HG03439 (cell line): Measurements from ENCODE around the gene INPP5A.
"Not testable (repeated sequence)": the region's sequence is repeated elsewhere in the genome, so short reads cannot be mapped to it uniquely, and the experiment has no call there.

ENCODE experiments used
- ATAC-seq: cut with Tn5 transposase; IDR thresholded peaks from one replicate; pipeline ENCODE4 v1.9.1; 2021; ENCODE audit warnings: mild to moderate bottlenecking, moderate library complexity; ENCODE audit not compliant: unreplicated experiment

Gene INPP5A

GRCh38 chr10:132699411-132700155 lies 162.0 kb downstream of the INPP5A start:
- no peak for ATAC-seq

GRCh38 chr10:132700156-132701098 lies 162.8 kb downstream of the INPP5A start:
- ATAC-seq: no peak

DNA sequence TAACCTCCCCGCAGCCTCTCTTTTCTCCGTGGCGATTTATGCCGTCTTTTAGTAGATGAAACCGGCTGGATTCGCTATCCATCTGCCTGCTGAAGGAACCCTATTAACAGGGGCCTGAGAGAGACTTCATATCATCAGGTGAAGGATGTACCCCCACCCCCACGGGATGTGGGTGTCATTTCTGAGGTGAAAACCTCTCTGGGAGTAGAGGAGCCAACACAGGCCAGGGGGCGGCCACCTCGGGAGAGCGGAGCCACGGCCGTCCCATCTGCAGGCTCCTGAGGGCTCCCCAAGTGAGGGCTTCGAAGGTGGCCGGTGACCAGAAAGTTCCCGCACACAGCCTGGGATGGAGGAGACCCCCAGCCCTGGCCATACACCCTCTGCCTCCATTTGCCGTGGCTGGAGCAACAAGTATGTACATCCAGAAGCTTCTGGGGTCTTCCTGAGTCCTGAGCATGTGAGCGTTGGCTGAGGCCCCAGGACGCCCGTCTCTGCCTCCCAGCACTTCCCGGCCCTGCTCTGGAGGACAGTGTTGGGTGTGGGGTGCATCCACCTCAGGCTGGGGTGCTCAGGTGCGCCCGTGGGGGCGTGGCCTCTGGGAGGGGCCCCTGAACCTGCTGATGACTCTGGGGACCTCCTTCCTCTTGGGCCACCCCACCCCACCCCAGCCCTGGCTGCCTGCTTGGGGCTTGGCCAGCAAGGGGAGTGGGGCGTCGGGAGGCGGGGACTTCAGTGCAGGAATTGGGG lies 163.7 kb downstream of the INPP5A start:
- ATAC-seq: no peak

DNA sequence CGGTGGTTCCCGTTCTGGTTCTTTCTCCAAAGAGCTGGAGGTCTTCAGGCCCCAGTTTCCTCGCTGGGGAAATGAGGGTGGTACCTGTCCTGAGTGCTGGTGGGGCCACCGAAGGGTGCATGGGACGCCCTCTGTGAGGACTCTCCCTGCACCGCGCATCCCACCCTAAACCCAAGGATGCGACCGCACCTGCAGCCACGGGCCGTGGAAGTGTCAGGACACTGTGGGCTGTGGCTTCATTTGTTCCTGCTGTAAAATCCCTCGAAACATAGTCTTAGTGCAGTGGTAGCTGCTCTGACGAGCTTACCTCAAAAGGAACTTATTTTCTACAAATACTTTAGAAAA lies 164.2 kb downstream of the INPP5A start:
- no peak for ATAC-seq

DNA sequence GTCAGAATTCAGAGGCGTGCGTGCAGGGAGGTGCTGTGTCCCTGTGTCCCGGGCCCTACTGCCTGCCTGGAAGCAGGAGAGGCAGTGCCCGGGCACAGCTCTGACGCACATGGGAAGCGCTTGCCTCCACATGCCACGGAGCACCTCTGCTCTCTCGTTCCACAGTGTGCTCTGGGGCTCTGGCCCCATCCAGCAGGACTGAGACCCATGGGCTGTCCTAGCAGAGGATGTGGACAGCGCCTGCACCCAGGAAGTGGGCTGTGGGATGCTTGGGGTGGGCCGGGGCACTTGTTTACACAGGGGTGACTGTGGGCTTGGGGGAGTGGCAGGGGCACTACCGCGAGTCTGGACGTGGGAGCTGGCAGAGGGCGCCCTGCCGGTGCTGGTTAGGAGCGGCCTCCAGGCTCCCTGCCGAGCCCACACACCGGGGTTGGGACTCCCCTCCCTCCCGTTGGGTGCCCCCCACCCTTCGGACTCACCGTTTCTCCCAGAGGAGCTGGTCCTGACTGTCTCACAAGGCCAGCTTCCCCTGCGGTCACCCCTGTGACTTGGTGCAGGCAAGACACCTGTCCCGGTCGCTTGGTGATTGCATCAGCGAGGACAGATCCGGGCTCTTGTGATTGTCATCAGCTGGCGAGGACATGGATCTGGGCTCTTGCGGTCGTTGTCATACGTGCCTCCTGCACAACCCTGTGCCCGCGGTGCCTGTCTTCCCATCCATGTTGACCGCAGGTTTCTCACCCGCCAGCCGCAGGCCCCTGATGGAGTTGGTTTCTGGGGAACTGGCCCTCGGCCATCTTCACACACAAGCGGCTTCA lies 165.2 kb downstream of the INPP5A start:
- no peak for ATAC-seq

GRCh38 chr10:132703419-132704007 lies 165.9 kb downstream of the INPP5A start:
- ATAC-seq: no peak

GRCh38 chr10:132704008-132704814 lies 166.6 kb downstream of the INPP5A start:
- ATAC-seq: no peak

- not testable (repeated sequence) for ATAC-seq
Observed at GRCh38 chr10:132704815-132705064, 167.2 kb downstream of the INPP5A start.

GRCh38 chr10:132705173-132705572 lies 167.6 kb downstream of the INPP5A start:
- no peak for ATAC-seq

GRCh38 chr10:132705943-132706342 lies 168.4 kb downstream of the INPP5A start:
- ATAC-seq: no peak

DNA sequence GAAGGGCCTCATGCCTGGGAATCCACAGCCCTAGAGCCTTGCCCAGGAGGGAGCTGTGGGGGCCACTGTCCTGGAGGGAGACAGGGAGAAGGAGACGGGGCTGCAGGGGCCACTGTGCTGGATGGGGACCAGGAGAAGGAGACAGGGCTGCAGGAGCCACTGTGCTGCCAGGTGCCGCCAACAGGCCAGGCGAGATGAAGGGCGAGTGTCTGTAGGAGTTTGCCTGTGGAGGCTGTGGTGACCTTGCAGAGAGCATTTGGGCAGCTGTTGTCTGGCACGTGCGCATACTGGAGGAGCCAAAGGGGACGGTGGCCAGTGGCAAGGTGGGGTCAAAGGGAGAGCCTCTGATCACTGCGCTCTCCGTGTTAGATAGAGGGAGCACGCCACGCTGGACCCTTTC lies 169.1 kb downstream of the INPP5A start:
- ATAC-seq: no peak

DNA sequence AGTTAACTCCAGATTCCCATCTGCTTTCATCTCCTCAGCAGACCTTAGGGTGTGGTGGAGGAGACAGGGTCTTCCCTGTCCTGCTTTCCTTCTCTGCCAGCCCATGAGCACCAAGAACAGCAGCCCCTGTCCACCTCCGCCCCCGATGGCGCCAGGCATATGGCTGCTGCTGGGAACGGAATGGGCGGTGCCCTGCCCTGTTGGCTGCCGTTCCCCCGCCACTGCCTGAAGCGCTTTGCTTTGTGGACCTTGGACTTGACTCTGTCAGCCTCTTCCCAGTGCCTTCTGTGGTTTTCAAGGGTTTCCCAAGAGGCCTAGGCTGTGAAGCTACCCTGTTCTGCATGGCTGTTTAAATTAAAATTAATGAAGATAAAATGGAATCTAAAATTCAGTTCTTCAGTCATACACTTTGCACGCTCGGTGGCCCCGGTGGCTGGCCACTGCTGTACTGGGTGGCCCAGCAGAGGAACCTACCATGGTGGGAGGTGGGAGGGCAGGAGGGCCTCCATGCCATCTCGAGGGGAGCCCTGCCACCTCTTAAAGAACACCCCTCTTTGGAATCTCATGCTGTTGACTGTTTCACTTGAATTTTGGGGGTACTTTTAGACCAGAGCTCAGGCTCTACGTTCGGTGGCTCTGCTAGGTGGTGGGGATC lies 169.7 kb downstream of the INPP5A start:
- no peak for ATAC-seq

- no peak for ATAC-seq
Observed at GRCh38 chr10:132707776-132708171, 170.2 kb downstream of the INPP5A start.

- ATAC-seq: no peak
Observed at GRCh38 chr10:132708441-132708840, 170.9 kb downstream of the INPP5A start.

DNA sequence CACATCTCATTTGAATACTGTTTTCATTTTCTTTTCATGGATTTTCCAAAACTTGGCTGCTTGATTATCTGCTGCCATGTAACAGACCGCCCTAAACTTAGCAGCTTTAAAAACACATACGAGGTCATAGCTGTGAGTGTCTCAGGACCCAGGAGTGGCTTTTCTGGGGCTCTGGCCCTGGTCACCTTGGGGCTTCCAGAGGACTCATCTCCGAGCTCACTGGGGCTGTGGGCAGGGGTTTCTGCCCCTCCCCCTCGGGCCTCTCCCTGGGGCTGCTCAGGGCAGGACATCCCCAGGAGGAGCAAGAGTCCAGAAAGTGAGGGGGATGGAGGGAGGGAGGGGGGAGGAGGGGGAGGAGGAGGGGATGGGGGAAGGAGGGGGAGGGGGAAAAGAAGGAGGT lies 171.3 kb downstream of the INPP5A start:
- ATAC-seq: no peak

DNA sequence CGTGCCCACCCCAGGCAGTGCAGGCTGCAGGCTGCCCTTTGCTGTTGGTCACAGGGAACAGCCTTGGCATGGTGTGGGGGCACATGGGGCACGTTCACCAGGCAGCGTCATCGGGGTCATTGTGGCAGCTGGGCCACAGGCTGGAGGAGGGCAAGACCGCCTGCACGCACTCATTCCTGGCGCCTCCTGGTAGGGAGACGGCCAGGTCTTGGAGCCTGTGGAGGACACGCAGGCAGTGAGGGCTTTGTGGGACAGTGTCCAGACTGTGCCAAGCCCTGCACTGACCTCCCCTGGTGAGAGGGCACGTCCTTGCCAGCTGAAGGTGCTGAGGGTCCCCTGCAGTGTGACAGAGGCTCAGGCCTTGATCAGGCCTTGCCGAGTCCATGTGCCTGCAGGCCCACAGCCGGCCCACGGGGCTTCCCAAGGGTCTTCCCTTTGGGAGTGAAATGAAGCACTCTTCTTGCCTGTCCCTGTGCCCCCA lies 171.9 kb downstream of the INPP5A start:
- no peak for ATAC-seq

DNA sequence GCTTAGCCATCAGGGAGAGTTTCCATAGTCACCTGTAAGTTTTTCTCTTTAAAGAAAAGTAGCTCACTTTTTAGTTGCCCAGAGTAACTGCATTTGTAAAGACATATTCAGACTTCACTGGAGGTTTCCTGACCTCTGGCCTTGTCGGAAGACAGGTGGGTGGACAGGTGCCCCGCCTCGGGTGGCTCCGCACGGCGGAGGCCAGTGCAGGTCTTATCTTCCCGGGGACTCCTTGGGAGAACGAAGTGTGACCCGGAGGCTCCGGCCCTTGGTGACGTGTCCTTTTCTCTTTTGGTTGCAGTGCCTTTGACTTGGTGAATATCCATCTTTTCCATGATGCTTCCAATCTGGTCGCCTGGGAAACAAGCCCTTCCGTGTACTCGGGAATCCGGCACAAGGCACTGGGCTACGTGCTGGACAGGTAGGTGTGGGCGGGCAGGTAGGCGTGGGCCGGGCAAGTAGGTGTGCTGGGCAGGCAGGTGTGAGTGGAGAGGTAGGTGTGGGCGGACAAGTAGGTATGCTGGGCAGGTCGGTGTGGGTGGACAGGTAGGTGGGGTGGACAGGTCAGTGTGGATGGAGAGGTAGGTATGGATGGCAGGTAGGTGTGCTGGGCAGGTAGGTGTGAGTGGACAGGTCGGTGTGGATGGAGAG lies 172.6 kb downstream of the INPP5A start:
- no peak for ATAC-seq
